HEK293 (cell line): ENCODE results near the gene TGFB1I1.
A peak's percentile ranks its signal among the peaks of the same experiment; 100 is the strongest.

Experiments used
- BCL11B ChIP-seq: fragments of 450-650 bp; formaldehyde crosslinking; IDR thresholded peaks from 2 replicates; pipeline ENCODE4 v1.5.1; 2016; ENCODE audit warnings: low read depth, missing biosample characterization, missing genetic modification characterization
- CTCF ChIP-seq: fragments of 450-650 bp; formaldehyde crosslinking; IDR thresholded peaks from 2 replicates; pipeline ENCODE4 v1.5.1; 2016; ENCODE audit warnings: missing biosample characterization, missing genetic modification characterization
- ELK4 ChIP-seq: IDR thresholded peaks from 2 replicates; pipeline ENCODE4 v1.6.1; 2011; ENCODE audit warnings: mild to moderate bottlenecking, low read depth, low read length, borderline replicate concordance
- HIC1 ChIP-seq: fragments of 450-650 bp; formaldehyde crosslinking; IDR thresholded peaks from 2 replicates; pipeline ENCODE4 v1.5.1; 2016; ENCODE audit warnings: missing biosample characterization, missing genetic modification characterization
- KLF9 ChIP-seq: fragments of 450-650 bp; formaldehyde crosslinking; IDR thresholded peaks from 2 replicates; pipeline ENCODE4 v1.5.1; 2016; ENCODE audit warnings: missing biosample characterization, missing genetic modification characterization, low read depth
- MYNN ChIP-seq: fragments of 450-650 bp; formaldehyde crosslinking; IDR thresholded peaks from 2 replicates; pipeline ENCODE4 v1.5.1; 2016; ENCODE audit warnings: missing biosample characterization, missing genetic modification characterization, borderline replicate concordance
- MZF1 ChIP-seq: fragments of 450-650 bp; formaldehyde crosslinking; IDR thresholded peaks from 2 replicates; pipeline ENCODE4 v1.5.1; 2017; ENCODE audit warnings: missing biosample characterization, missing genetic modification characterization, borderline replicate concordance
- PRDM6 ChIP-seq: fragments of 450-650 bp; formaldehyde crosslinking; IDR thresholded peaks from 2 replicates; pipeline ENCODE4 v1.5.1; 2017; ENCODE audit warnings: missing biosample characterization, missing genetic modification characterization
- SP2 ChIP-seq: fragments of 450-650 bp; formaldehyde crosslinking; IDR thresholded peaks from 2 replicates; pipeline ENCODE4 v1.5.1; 2016; ENCODE audit warnings: missing biosample characterization, missing genetic modification characterization
- ZBTB49 ChIP-seq: fragments of 450-650 bp; formaldehyde crosslinking; IDR thresholded peaks from 2 replicates; pipeline ENCODE4 v1.5.1; 2016; ENCODE audit warnings: missing biosample characterization, missing genetic modification characterization, low read depth
- ZBTB7A ChIP-seq: fragments of 450-650 bp; formaldehyde crosslinking; IDR thresholded peaks from 2 replicates; pipeline ENCODE4 v1.5.1; 2016; ENCODE audit warnings: low read depth, missing biosample characterization, missing genetic modification characterization
- ZFP41 ChIP-seq: fragments of 450-650 bp; formaldehyde crosslinking; IDR thresholded peaks from 2 replicates; pipeline ENCODE4 v1.5.1; 2016; ENCODE audit warnings: missing biosample characterization, missing genetic modification characterization, borderline replicate concordance
- ZNF121 ChIP-seq: fragments of 450-650 bp; formaldehyde crosslinking; IDR thresholded peaks from 2 replicates; pipeline ENCODE4 v1.5.1; 2016; ENCODE audit warnings: missing biosample characterization, missing genetic modification characterization
- ZNF214 ChIP-seq: fragments of 450-650 bp; formaldehyde crosslinking; IDR thresholded peaks from 2 replicates; pipeline ENCODE4 v1.5.1; 2017; ENCODE audit warnings: missing biosample characterization, mild to moderate bottlenecking, missing genetic modification characterization, borderline replicate concordance
- ZNF239 ChIP-seq: fragments of 450-650 bp; formaldehyde crosslinking; IDR thresholded peaks from 2 replicates; pipeline ENCODE4 v1.5.1; 2016; ENCODE audit warnings: missing biosample characterization, missing genetic modification characterization
- ZNF280D ChIP-seq: fragments of 450-650 bp; formaldehyde crosslinking; IDR thresholded peaks from 2 replicates; pipeline ENCODE4 v1.5.1; 2016; ENCODE audit warnings: missing biosample characterization, missing genetic modification characterization
- ZNF292 ChIP-seq: fragments of 450-650 bp; formaldehyde crosslinking; IDR thresholded peaks from 2 replicates; pipeline ENCODE4 v1.5.1; 2016; ENCODE audit warnings: low read depth, missing biosample characterization, missing genetic modification characterization, borderline replicate concordance
- ZNF335 ChIP-seq: fragments of 450-650 bp; formaldehyde crosslinking; conservative IDR thresholded peaks from 2 replicates; pipeline ENCODE4 v1.5.1; 2016; ENCODE audit warnings: missing biosample characterization, missing genetic modification characterization
- ZNF473 ChIP-seq: fragments of 450-650 bp; formaldehyde crosslinking; IDR thresholded peaks from 2 replicates; pipeline ENCODE4 v1.5.1; 2017; ENCODE audit warnings: missing biosample characterization, missing genetic modification characterization
- ZNF529 ChIP-seq: fragments of 450-650 bp; formaldehyde crosslinking; IDR thresholded peaks from 2 replicates; pipeline ENCODE4 v1.5.1; 2017; ENCODE audit warnings: missing genetic modification characterization, missing biosample characterization; ENCODE audit not compliant: insufficient replicate concordance
- ZNF580 ChIP-seq: fragments of 450-650 bp; formaldehyde crosslinking; IDR thresholded peaks from 2 replicates; pipeline ENCODE4 v1.5.1; 2016; ENCODE audit warnings: missing biosample characterization, missing genetic modification characterization
- ZNF596 ChIP-seq: fragments of 450-650 bp; IDR thresholded peaks from 2 replicates; pipeline ENCODE4 v1.5.0; 2018; ENCODE audit warnings: missing biosample characterization, mild to moderate bottlenecking, missing genetic modification characterization, moderate library complexity
- ZNF791 ChIP-seq: fragments of 450-650 bp; formaldehyde crosslinking; IDR thresholded peaks from 2 replicates; pipeline ENCODE4 v1.5.1; 2016; ENCODE audit warnings: missing biosample characterization, missing genetic modification characterization
- ZSCAN5A ChIP-seq: fragments of 450-650 bp; formaldehyde crosslinking; IDR thresholded peaks from 2 replicates; pipeline ENCODE4 v1.5.1; 2016; ENCODE audit warnings: missing biosample characterization, missing genetic modification characterization

The TGFB1I1 gene

GRCh38 chr16:31507929-31508705 is 36.2 kb downstream of the TGFB1I1 start, which contains the start of gene RUSF1 (continued):
- TF ChIP-seq CTCF (tag by site-specific recombination) (no peak), ZNF280D (tag by site-specific recombination) (no peak), ZFP41 (tag by site-specific recombination) (no peak), ZNF335 (peak; percentile 92), ZNF292 (tag by site-specific recombination) (no peak), ZBTB49 (tag by site-specific recombination) (no peak), ZNF473 (tag by site-specific recombination) (no peak), ZNF239 (tag by site-specific recombination) (no peak), ZNF121 (no peak), BCL11B (tag by site-specific recombination) (no peak), MZF1 (tag by site-specific recombination) (no peak), ZNF580 (0 out of 2 replicates have a peak, but pooled peaks have one; percentile 15), SP2 (tag by site-specific recombination) (peak; percentile 83), ZNF529 (no peak), KLF9 (tag by site-specific recombination) (peak; percentile 87), ZBTB7A (tag by site-specific recombination) (no peak; the same call in 1 of the 2 replicates), MYNN (tag by site-specific recombination) (no peak), PRDM6 (tag by site-specific recombination) (no peak), HIC1 (no peak; the same call in 1 of the 2 replicates), ZNF596 (tag by site-specific recombination) (no peak), ZSCAN5A (tag by site-specific recombination) (0 out of 2 replicates have a peak, but pooled peaks have one; percentile 29), ELK4 (peak; percentile 72; the same call in 1 of the 2 replicates), ZNF214 (tag by site-specific recombination) (no peak), ZNF791 (tag by site-specific recombination) (no peak)
